H7 (cell line): ENCODE data around the gene IRF4. TPM values are rescaled to one million over a fixed set of nuclear protein-coding genes. Genes with fewer than 3 reads are reported as not detected.
A peak's percentile ranks its signal among the peaks of the same experiment; 100 is the strongest.

Experiments used
- DNase-seq: peaks from one replicate; pipeline ENCODE4 v3.0.0; 2012
- H3K27me3 ChIP-seq: 2 replicates; pipeline ENCODE4 v1.6.0; 2011; ENCODE audit warnings: mild to moderate bottlenecking, low read length; ENCODE audit not compliant: control insufficient read depth, insufficient read depth
- H3K36me3 ChIP-seq: replicated peaks from 2 replicates; pipeline ENCODE4 v1.5.1; 2011; ENCODE audit warnings: low read length; ENCODE audit not compliant: control insufficient read depth, insufficient read depth
- H3K4me3 ChIP-seq: 2 replicates; pipeline ENCODE4 v1.5.1; 2011; ENCODE audit warnings: low read depth, mild to moderate bottlenecking, control low read depth, low read length, moderate library complexity; ENCODE audit not compliant: insufficient read depth
- total RNA-seq: library from RNA; depleted of rRNA; stranded (reverse); fragments of >200 nt; shearing (Covaris generic); gene quantifications from 2 replicates; pipeline ENCODE4 v1.2.3, GENCODE V29; 2014

Gene IRF4
- total RNA-seq, 1 experiment from 2014 or later, result 1.1 TPM

- Histone ChIP-seq H3K4me3 (no peak overlapping the region), H3K36me3 (no peaks in the 10 kb centered on the region), H3K27me3 (no peaks in the 10 kb centered on the region)
- no peak for DNase-seq
Observed at GRCh38 chr6:350371-350770, 41.2 kb upstream of the IRF4 start.

- H3K36me3 ChIP-seq, result no peaks in the 10 kb centered on the region
- no peaks in the 10 kb centered on the region for H3K27me3 ChIP-seq
- no peak for DNase-seq
- H3K4me3 ChIP-seq, result no peak overlapping the region
Observed at GRCh38 chr6:351011-351866, 40.3 kb upstream of the IRF4 start.

- DNase-seq, result no peak
- no peaks in the 10 kb centered on the region for H3K27me3 ChIP-seq
Observed at GRCh38 chr6:351867-352289, 39.7 kb upstream of the IRF4 start.

GRCh38 chr6:352474-352873 is 39.1 kb upstream of the IRF4 start:
- Histone ChIP-seq H3K36me3 (no peaks in the 10 kb centered on the region), H3K27me3 (no peaks in the 10 kb centered on the region), H3K4me3 (no peak overlapping the region)
- DNase-seq, result no peak

More at GRCh38 chr6:351867-352289, 39.7 kb upstream of the IRF4 start:
- H3K36me3 ChIP-seq, result no peaks in the 10 kb centered on the region
- no peak overlapping the region for H3K4me3 ChIP-seq

GRCh38 chr6:352896-353470 is 38.6 kb upstream of the IRF4 start:
- Histone ChIP-seq H3K4me3 (no peak overlapping the region), H3K27me3 (no peaks in the 10 kb centered on the region), H3K36me3 (no peaks in the 10 kb centered on the region)
- DNase-seq, result no peak

- H3K36me3 ChIP-seq, result no peaks in the 10 kb centered on the region
- no peaks in the 10 kb centered on the region for H3K27me3 ChIP-seq
- H3K4me3 ChIP-seq, result no peak overlapping the region
- no peak for DNase-seq
Observed at GRCh38 chr6:353642-354614, 37.6 kb upstream of the IRF4 start.

- Histone ChIP-seq H3K27me3 (no peaks in the 10 kb centered on the region), H3K4me3 (no peak overlapping the region), H3K36me3 (no peaks in the 10 kb centered on the region)
- DNase-seq, result no peak
Observed at GRCh38 chr6:354631-355280, 36.8 kb upstream of the IRF4 start.

- no peak for DNase-seq
- Histone ChIP-seq H3K4me3 (no peak overlapping the region), H3K27me3 (no peaks in the 10 kb centered on the region), H3K36me3 (no peaks in the 10 kb centered on the region)
Observed at GRCh38 chr6:355373-356208, 36.0 kb upstream of the IRF4 start.

- Histone ChIP-seq H3K4me3 (no peak overlapping the region), H3K27me3 (no peaks in the 10 kb centered on the region), H3K36me3 (no peaks in the 10 kb centered on the region)
- peak; percentile 60 for DNase-seq
Observed at GRCh38 chr6:356828-357251, 34.7 kb upstream of the IRF4 start.

GRCh38 chr6:357261-357790 is 34.2 kb upstream of the IRF4 start:
- H3K27me3 ChIP-seq, result no peaks in the 10 kb centered on the region

GRCh38 chr6:357791-358341 is 33.7 kb upstream of the IRF4 start:
- H3K36me3 ChIP-seq, result no peaks in the 10 kb centered on the region
- H3K4me3 ChIP-seq, result no peak overlapping the region
- DNase-seq, result peak; percentile 58
- H3K27me3 ChIP-seq, result no peaks in the 10 kb centered on the region

More at GRCh38 chr6:357261-357790, 34.2 kb upstream of the IRF4 start:
- Histone ChIP-seq H3K36me3 (no peaks in the 10 kb centered on the region), H3K4me3 (no peak overlapping the region)
- DNase-seq, result peak; percentile 57

- no peak for DNase-seq
- H3K27me3 ChIP-seq, result no peaks in the 10 kb centered on the region
- H3K36me3 ChIP-seq, result no peaks in the 10 kb centered on the region
Observed at GRCh38 chr6:358432-358831, 33.1 kb upstream of the IRF4 start.

GRCh38 chr6:358847-359246 is 32.7 kb upstream of the IRF4 start:
- peak; percentile 60 for DNase-seq
- Histone ChIP-seq H3K36me3 (no peaks in the 10 kb centered on the region), H3K4me3 (no peak overlapping the region), H3K27me3 (no peaks in the 10 kb centered on the region)

More at GRCh38 chr6:358432-358831, 33.1 kb upstream of the IRF4 start:
- H3K4me3 ChIP-seq, result no peak overlapping the region
